LNCAP (cell line): ENCODE measurements around the gene HOXD8.

ENCODE experiments used
- TF ChIP-seq, protein P1 (sequence below): fragments of 450-650 bp; IDR thresholded peaks from 2 replicates; pipeline ENCODE4 v1.5.1; 2017; ENCODE audit warnings: mild to moderate bottlenecking

Gene HOXD8

GRCh38 chr2:176102309-176102866, 27.1 kb upstream of the HOXD8 start:
- TF ChIP-seq, protein P1, sequence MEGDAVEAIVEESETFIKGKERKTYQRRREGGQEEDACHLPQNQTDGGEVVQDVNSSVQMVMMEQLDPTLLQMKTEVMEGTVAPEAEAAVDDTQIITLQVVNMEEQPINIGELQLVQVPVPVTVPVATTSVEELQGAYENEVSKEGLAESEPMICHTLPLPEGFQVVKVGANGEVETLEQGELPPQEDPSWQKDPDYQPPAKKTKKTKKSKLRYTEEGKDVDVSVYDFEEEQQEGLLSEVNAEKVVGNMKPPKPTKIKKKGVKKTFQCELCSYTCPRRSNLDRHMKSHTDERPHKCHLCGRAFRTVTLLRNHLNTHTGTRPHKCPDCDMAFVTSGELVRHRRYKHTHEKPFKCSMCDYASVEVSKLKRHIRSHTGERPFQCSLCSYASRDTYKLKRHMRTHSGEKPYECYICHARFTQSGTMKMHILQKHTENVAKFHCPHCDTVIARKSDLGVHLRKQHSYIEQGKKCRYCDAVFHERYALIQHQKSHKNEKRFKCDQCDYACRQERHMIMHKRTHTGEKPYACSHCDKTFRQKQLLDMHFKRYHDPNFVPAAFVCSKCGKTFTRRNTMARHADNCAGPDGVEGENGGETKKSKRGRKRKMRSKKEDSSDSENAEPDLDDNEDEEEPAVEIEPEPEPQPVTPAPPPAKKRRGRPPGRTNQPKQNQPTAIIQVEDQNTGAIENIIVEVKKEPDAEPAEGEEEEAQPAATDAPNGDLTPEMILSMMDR, result no peak

GRCh38 chr2:176103194-176103593, 26.3 kb upstream of the HOXD8 start:
- TF ChIP-seq, protein P1, result no peak

DNA sequence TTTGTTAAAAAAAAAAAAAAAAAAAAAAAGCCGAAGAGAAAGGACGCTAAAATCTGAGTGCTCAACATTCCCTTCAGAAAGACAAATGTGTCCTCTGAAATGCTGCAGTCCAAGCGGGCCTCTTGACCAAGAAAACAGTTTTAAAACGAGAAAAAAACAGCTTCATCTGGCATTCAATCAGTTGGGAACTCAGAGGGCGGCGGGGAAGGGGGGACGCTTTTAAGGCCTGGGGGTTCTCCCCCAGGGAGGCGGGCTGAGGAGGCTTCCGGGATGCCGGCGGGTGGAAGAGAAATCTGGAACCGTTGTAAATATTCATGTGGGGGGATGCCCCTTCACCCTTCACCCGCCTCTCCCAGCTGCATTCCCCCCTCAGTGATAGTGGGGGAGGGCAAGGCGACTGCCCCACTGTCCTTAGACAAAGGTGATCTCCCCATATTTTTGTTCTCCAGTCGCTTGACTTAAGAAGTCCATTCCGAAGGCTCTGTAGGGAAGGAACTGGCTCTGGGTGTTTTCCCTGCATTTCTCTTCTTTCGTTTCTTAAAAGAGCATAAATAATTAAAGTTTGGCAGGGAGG, 25.7 kb upstream of the HOXD8 start:
- TF ChIP-seq, protein P1, result no peak

- TF ChIP-seq, protein P1, result no peak
Measured at GRCh38 chr2:176104316-176105077, 25.0 kb upstream of the HOXD8 start.

- TF ChIP-seq, protein P1, result no peak
Measured at GRCh38 chr2:176105078-176105729, 24.3 kb upstream of the HOXD8 start.

GRCh38 chr2:176105730-176106580, 23.6 kb upstream of the HOXD8 start:
- TF ChIP-seq, protein P1, result no peak
